M059J (cell line): ENCODE results near the gene TMEM272. TPM values are rescaled to one million over a fixed set of nuclear protein-coding genes. Genes with fewer than 3 reads are reported as not detected.

Experiments used
- DNase-seq: peaks from one replicate; pipeline ENCODE4 v3.0.0-alpha.2; 2012; ENCODE audit warnings: low read depth
- total RNA-seq: library from RNA; depleted of rRNA; stranded (reverse); fragments of >200 nt; shearing (Covaris generic); gene quantifications from 2 replicates; pipeline ENCODE4 v1.2.3, GENCODE V29; 2014

TMEM272 gene
- total RNA-seq, 1 experiment from 2014 or later: not detected

DNA sequence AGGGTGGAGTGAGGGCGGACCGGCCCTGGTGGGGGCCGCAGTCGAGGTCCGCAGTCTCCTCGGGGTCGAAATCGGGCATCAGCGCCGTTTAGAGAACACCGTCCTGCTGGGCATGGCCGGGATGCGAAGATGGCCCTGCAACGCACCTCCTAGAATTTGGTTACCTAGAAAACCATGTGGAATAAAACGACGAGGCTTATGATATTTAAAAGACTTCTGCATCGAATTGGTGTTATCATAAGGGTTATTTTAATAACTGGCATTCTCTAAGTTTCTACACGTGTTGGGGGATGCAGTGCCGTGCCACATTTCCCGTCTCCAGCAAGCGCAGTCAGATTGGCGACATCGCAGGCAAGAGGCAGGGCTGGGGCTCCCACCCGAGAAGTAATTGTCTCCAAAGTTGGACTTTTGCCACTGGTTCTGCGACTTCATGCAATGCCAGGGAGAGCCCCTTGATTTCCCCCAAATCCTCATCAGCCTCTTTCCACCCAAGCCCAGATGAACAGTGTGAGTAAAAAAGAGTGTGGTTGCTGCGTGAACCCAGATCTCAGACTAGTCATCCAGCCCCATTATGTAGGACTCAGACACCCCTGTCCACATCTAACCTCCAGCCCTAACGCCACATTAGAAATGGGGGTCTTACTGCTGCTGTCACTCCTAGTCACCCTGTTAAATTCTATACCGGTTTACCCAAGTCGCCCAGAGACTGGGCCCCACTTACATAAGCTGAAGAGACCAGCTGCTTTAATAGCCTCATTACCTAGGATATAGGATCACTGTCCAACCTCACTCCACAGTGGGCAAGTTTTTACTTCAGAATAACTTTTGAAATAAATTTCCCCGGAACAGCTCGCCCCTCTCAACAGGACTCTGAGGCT lies 40.4 kb downstream of the TMEM272 start:
- DNase-seq: no peak

DNA sequence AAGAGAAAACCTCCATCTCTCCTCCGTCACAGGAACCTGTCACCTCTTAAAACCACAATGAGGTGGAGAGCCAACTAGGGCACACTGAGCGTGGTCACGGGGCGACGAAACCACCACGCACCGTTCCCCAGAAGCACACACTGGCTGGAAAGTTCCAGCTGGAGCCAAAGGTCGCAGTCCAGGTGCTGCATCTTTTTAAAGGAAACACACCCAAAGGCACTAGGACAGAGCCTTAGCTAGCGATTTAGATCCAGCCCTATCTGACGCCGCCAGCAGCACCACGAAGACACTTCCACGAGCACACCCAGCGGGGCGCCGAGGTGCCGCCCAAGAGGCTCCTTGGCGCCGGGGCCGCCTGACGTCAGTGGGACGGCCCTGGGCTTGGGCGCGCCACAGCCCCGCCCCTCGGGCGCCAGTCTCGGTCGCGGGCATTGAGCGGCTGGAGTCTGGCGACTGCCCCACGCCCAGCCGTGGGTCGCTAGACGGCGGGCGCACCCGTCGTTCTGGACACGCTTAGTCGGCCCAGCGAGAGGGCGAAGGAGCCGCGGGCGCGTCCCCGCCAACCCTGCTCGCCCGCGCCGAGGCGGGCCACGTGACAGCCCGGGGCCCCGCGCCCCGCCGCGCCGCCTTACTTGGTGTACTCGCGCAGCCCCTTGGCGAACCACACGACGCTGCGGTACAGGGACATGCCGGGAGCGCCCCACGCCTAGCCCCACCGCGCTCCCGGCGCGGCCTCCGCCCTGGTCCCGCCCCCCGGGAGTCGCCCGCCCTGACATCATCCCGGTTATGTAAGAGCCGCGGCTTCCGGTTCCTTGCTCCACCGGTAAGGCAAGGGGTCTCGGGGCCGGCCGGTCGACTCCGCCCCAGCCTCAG lies 41.3 kb downstream of the TMEM272 start, which contains the start of gene DHRS12:
DHRS12 (minus strand) TSS at position 742 of the 873 bp plus-strand sequence. CDS start 4,504 bp downstream, outside the sequence.
- peak; percentile 80 for DNase-seq

DNA sequence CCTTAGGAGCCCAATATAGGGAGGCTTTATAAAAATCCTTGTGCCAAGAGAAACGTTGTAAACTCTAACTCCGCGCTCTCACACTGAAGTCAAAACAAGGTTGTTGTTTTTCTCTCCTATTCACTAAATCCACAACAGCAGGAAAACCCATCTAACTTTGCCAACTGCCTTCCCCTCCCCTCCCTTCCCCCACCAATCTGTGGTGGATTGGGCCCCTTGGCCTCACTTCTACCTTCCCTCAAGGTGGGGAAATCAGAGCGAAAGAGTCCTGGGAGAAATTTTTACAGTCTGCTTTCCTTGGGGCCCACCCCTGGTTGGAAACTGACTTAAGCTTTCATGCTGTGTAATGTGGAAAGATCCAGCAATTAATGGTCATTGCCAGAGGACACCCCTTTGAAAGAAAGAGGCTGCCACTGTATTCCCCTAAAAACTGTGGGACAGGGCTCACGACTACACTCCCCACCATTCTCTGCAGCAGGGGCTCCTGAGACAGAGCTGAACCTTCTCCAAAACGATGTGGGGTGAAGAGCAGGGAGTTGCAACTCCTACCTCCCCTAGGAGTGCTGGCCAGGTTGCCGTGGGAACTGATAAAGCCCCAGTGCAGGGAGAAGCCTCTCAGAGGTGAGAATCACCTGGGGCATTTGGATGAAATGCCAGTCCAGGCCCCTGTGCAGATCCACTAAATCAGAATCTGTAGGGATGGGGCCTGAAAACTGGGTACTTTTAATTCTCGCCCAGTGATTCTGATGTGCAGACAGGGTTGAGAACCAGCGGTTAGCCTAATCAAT lies 42.2 kb downstream of the TMEM272 start:
- DNase-seq: peak; percentile 7

DNA sequence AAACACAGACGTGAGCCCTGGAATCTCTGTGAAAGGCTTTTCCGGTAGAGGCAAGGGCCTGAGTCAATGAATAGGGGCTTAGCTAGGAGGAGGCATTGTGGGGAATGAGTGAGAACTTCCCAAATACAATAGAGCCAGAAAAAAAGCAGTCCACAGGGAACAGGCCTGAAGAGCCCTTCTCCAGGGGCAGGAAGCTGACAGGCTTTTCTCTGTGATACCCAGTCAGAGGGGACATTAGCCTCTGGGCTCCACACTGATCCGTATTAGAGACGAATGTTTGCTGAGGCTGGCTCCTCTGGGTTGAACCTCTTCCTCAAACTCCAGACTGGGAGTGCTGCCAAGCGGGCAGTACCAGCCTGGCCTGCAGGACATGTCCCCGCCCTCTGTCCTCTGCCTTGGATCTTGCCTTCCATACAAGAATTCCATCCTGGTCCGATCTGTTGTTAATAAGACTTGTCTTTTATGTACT lies 43.3 kb downstream of the TMEM272 start:
- peak; percentile 34 for DNase-seq

DNA sequence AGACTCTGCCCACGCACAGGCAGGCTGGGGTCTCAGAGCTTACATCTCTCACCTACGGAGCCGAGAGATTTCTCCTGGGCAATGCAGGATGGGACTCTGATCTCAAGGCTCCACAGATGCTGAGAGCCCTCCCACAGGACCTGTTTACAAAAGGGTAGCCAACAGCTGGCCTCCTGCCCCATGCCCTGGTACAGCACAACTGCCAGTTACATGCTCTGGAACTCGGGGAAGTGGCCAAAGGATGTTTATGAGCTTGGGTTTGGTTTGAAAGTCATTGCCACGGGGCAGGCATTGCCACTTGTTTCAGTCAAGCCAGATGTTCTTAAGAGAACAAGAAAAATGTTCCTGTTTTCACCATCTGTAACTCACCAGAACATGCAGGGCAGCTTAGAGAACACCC lies 44.5 kb downstream of the TMEM272 start:
- no peak for DNase-seq

DNA sequence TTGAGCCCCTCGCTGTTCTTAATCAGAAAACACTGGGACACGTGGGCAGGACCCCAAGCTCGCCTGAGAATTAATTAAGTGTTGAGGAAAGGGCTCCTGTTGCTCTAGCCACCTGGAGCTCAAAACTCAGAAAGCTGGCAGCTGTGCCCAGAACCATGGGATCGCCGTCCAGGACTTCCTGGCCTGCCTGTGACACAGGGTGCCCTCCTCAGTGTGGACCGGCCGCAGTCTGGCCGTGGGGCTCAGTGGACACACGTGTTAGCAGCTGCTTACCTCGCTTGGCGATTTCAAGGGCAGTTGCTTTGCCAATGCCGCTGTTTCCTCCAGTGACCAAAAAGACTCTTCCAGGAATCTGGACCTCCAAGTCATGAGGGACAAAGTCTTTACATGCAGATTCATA lies 45.7 kb downstream of the TMEM272 start:
- DNase-seq: no peak

DNA sequence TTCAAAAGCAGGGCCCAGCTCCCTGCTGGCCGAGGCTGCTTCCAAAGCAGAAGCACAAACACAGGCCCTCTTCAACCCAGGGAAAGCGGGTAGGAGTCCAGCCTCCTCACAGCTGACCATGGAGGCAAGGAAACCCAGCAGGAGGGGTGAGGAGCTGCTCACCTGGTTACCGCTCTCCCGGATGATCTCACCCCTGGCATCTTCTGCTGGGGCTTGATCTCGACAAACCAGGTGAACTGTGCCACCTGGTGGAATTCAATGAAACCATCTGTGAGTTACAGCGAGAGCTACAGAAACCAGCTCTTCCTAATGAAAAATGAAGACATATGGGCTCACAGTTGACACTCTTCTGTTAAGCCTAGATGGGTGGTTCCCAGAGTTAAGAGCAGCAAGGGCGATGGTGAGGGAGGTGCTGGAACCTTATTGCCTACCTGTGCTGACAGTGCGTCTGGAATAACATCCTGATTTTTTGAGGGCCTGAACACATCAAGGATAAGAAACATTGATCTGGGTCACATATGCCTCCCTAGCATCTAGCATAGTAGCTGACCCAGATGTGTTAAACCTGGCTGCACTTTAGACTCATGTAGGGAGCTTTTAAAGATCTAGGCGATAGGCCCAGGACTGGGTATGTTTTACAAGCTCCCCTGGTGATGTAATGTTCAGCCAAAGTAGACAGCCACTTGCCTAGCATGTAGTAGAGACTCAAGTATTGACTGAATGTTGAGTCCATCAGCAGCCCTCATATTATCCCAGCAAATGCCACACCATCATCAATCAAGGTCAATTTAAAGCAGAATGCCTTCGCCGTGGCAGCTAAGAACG lies 47.1 kb downstream of the TMEM272 start:
- peak; percentile 68 for DNase-seq

DNA sequence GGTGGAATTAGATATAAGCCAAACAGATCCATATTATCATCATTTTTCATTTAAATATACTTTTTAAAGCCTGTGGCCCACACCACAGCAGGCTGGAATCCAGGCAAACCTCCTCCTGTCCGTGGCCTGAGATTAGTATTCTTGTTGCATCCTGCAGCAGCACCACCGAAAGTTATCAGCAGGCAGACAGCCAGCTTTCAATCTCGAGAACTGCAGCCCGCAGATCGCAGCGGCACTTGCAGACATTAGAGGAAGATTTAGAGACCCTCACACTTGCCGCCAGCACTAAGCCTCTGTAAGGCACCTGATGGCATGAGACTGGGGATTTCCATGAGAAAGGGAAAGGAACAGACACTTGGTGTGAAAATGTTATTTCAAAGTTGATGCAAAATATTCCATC lies 48.4 kb downstream of the TMEM272 start:
- no peak for DNase-seq

DNA sequence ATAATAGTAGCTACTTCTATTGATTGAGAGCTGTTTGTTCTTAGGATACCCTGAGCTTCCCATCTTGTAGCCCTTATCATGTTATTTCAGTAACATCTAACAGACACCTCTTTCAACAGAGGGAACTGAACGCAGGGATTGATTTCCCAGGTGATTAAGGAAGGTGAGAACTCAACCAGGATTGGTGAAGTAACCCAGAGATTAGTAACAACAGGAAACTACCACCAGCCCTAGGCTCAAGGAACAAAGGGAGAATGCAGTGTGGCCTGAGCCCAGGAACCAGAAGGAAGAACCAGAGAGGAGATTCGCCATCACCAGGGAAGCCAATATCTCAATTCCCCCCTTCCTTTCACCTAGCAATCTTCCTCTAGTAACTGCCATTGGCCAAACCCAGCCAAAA lies 49.6 kb downstream of the TMEM272 start:
- DNase-seq: no peak

DNA sequence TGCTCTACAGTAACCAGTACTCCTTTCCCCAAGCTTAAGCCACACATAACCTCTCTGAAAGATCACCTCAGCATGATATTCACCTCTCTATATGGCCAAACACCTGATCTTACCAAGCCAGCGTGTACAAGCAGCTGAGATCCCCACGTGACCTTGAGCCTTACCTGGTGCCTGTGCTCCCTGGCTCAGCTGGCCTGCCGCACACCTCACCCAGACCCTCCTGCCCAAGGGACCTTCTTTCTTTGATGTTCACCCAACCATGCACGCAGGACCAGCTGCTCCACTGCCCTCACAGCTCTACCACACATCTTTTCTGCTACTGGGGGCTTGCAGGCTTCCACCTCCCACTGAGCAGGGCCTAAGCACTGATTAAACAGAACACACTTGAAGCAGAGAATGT lies 50.0 kb downstream of the TMEM272 start:
- DNase-seq: no peak

DNA sequence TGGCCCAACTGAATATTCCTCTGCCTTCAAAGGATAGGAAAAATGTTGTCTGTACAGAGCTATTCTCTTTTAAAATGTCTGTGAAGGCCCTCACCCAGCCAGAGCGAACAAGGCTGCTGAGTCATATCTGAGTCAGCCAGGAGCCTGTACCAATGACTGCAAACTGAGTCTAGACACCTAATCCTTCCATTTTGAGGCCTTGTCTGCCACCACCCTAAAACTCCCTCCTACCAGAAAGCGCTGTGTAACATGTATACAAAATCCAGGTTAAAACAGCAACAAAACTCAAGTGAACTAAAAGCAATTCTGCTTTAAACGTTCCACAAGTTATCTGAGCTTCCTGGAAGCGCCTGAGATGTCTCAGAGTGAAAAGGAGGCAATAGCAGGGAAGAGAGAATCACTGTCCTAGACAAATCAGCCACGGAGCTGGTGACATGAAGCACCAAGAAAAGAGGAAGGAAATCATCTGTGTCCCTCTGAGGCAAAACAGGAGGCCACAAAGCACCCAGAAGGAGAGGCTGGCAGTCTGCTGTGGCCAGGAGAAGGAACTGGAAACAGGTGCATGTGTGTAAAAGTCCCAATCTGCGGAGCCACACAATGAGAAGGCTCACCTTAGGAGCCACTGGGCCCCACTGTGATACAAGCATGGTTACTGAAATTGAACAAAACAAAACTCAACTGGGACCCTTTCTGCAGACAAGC lies 51.3 kb downstream of the TMEM272 start:
- DNase-seq: peak; percentile 82

DNA sequence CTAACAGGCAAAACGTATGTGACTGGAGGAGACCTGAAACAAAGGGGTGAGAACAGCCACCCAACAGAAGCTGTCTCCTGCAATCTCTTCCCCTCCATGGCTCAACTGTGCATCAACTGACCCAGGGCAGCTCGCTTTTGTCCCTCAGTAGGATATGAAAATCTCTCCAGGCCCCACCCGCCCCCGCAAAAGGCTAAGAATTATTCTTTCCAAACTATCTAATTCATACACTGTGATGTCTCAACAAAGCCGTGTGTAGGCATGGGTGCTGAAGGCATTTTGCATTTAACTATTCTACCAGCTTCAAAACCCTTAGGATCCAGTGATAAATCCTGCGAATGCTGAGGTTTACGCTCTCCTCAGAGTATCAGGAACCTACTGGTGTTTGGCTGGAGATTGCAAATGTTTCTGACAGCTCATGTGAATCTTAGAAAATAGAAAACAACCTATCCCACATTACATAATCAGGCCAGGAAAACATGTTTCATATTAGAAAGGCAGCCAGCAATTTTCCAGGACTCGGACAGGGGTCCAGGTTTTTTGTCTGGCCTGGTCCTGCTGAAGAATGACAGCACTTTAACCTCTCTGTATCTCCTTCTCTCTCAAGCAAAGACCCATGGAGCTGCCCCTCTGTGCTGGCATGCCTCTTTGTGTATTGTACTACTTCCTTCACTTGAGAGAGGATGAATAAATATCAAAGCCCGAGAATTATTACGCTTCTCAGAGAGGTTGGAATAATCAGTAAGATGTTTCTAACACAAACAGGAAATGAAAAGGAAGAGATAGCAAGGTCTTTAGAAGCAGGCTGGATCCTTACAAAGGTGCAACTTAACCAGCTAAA lies 58.3 kb downstream of the TMEM272 start:
- DNase-seq: no peak

DNA sequence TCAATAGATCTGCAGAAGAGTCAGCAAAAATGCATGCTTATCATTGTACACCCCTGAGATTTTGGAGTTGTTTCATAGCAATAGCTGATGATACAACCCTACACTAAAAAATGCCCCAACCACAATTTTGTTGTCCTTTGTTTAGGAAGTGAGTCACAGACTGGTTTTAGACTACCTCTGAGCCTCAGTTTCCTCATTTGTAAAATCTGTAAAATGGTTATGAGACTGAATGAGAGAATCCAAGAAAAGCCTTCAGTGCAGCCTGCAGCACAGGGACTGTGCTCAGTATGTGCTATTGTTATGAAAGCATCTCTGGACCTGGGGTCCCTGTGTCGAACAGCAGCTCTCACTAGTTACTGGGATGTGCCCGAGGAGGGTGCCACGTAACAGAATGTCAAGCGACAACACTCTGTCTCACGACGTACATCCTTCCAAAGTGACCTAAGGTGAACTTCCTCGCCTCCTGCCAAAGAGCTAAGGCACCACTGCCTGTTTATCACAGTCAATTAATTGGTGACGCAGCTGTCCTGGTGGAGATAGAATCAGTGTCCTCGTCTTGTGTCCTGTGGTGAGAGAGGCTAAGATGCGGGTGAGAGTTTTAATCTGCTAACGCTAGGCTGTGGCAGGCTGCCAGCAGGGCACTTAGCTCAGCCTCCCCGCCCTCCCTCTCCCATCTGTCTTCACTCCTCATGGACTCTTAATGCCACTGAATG lies 59.1 kb downstream of the TMEM272 start:
- DNase-seq: no peak

DNA sequence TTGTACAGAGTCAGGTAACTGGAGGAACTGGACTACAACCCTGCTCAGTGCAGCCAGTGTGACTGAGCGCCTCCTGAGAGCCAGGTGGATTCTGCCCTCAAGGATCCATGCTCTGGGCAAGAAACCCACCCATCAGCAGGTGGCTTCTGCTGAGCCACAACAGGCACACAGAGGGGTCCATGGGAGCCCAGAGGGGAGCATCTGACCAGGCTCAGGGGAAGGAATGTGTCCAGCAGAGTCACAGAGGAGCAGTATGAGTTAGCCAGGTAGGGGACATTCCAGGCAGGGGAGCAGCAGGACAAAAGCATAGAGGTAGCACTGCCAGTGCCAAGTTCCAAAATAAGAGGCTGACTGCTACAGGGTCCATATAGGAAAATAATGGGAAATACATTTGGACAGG lies 60.9 kb downstream of the TMEM272 start:
- no peak for DNase-seq

DNA sequence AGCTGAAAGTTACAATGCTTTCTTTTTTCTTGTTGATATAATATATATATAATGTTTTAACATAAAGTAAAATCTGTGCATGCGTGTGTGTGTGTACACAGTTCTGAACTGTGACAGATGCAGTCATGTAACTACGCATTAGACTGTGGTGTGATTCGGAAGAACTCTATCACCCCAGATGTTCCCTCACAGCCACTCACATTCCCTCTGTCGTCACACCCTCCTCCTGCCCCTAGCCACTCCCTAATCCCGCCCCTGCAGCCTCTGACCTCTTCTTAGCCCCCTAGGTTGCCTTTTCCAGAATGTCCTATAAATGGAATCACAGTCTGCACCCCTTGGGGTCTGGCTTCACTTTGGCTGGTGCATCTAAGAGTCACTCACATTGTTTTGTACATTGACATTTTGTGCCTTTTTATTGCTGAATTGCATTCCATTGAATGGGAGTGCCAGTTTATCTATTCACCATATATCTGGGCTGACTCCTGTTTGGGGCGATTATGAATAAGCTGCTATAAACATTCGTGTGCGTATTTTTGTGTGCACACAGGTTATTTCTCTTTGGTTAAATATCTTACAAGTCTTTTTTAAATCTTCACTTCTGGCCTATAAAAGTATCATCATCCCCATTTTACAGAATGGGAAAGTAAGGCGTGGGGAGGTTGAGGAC lies 61.4 kb downstream of the TMEM272 start:
- DNase-seq: no peak

DNA sequence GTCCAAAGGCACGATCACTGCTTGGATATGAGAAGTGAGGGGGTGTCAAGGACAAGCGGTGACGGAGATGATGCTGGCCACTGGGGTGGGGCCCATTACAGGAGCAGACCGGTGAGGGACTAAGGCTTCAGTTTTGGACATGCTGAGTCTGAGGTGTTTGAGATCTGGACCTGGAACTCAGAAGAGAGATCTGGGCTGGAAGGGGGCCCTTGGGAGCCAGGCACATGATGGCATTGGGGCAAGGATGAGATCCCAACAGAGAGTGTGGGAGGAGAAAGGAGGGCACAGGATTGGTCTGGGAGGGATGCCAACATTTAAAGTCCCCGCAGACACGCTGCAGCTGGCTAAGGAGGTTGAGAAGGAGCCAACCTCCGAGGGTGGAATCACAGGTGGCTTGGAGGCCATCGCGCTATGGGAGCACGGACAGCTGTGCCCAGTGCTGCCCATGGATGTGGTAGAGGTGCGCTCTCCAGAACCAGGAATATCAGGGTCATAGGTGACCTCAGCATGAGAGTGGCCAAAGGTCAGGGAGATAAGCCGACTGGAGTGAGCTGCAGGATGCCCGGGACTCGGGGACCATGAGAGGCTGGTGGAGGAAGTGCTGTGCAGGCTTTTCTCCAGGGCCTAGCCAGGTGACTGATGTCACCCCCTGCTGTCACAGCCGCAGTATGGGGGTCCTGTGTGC lies 62.8 kb downstream of the TMEM272 start:
- no peak for DNase-seq

DNA sequence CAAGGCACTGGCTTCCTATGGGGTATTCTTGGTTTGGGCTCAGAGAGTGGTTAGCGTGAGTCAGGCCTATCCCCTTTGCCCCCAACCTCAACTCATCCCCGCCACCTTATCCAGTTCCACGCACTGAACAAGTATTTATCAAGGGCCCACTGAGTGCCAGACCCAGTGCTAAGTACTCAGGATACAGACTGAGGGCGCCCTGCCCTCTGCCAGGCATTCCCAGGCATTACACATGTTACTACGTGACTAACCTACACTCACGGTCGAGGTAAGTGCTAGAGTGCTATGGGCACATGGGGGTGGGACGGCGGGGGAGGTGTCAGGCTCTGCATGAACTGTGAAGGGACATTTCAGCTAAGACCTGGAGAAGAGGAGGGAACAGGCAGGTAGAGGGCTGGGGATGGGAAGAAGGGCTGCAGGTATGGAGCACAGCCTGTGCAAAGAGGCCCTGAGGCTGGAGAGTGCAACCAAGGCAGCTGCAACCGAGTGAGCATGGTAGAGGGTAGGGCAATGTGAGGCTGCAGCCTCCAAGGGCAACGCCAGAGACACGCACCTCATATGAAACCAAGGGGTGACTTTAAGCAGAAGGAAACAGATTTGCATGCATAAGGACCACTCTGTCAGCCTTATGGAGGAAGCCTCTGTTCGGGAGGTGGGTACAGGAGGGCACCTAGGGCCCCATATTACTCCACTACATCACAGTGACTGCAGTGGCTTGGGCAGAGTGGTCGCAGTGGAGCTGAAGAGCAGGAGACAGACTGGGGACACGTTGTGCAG lies 63.5 kb downstream of the TMEM272 start:
- peak; percentile 39 for DNase-seq
